ENCODE measurements around the gene RFWD3. TPM values are rescaled to one million over a fixed set of nuclear protein-coding genes. Genes with fewer than 3 reads are reported as not detected.

Gene RFWD3
- total and polyA plus RNA-seq, 4 experiments from 2014 or later = 12.3 to 64.7 (median 39.9) TPM

- H3K9me3 Mint-ChIP-seq = no peaks in the 10 kb centered on the region
- Histone ChIP-seq H3K4me1 (ENCODE audit: insufficient read depth, low read length) (no peaks in the 10 kb centered on the region), H3K27ac (ENCODE audit: low read depth, low read length) (no peak overlapping the region), H3K36me3 (ENCODE audit: insufficient read depth, low read length) (no peaks in the 10 kb centered on the region), H3K4me3 (ENCODE audit: low read length in 2 of 2) (no peak overlapping the region), H3K9me3 (ENCODE audit: control insufficient read depth in 1 of 2, low read length in 2 of 2) (no peaks in the 10 kb centered on the region), H3K27me3 (ENCODE audit: insufficient read depth, low read length) (no peaks in the 10 kb centered on the region)
- no peak overlapping the region for H3K4me3 Mint-ChIP-seq
- DNase-seq = peak; percentile 70 to 79 (median 78)
- intact Hi-C loops (cut with micrococcal nuclease) = loop anchor here (1.0 to 5.0 kb wide), 5 partner anchors 8 to 402 kb away; no protein-coding TSS in a partner anchor
- H3K36me3 Mint-ChIP-seq = no peaks in the 10 kb centered on the region
- H3K27ac Mint-ChIP-seq = peak overlapping the region in 5 of 7 donors; percentile 44 to 93 (median 58)
- POLR2A ChIA-PET (ENCODE audit: partially characterized antibody) = interaction anchor here (1.1 kb wide), 1 partner anchor 9 kb away, joined by 8 read pairs; the partner anchor contains the start of gene MLKL
- CTCF ChIA-PET (ENCODE audit: partially characterized antibody) = interaction anchor here (0.9 to 6.6 kb wide), 7 partner anchors 11 to 402 kb away, joined by 3 to 83 read pairs (median 4); partner anchors contain the start of gene MLKL
- H3K4me1 Mint-ChIP-seq = peaks cover 4 to 6% (median 6%) of the 10 kb centered on the region in 4 donors
- no peaks in the 10 kb centered on the region for H3K27me3 Mint-ChIP-seq
These were observed 42.8 kb upstream of the RFWD3 start for GRCh38 chr16:74709441-74709877.

- DNase-seq = peak; percentile 43 to 72 (median 44)
- H3K27me3 Mint-ChIP-seq = no peaks in the 10 kb centered on the region
- peaks cover 44% of the 10 kb centered on the region for H3K4me1 ChIP-seq (ENCODE audit: insufficient read depth, low read length)
- intact Hi-C loops (cut with micrococcal nuclease) = loop anchor here (1.0 kb wide), 2 partner anchors 9 to 33 kb away; no protein-coding TSS in a partner anchor
- H3K4me3 ChIP-seq (ENCODE audit: low read length in 2 of 2) = peak within 1 kb of the TSS; percentile 84 to 90
- H3K27ac ChIP-seq (ENCODE audit: low read depth, low read length) = peak within 1 kb of the TSS; percentile 76
- peaks cover 7 to 20% of the 10 kb centered on the region in 2 donors for H3K36me3 Mint-ChIP-seq
- H3K4me1 Mint-ChIP-seq = peaks cover 38 to 64% (median 50%) of the 10 kb centered on the region in 4 donors
- ChIA-PET CTCF (ENCODE audit: partially characterized antibody) (interaction anchor here (0.6 to 8.2 kb wide), 9 partner anchors 11 to 765 kb away, joined by 3 to 70 read pairs (median 4); partner anchors contain the start of gene RFWD3), POLR2A (ENCODE audit: partially characterized antibody) (interaction anchor here (0.6 to 3.1 kb wide), 14 partner anchors 9 to 949 kb away, joined by 3 to 54 read pairs (median 6); partner anchors contain the start of genes CFDP1, FA2H, GLG1 and KARS1)
- no peaks in the 10 kb centered on the region for H3K9me3 ChIP-seq (ENCODE audit: control insufficient read depth in 1 of 2, low read length in 2 of 2)
- no peaks in the 10 kb centered on the region for H3K36me3 ChIP-seq (ENCODE audit: insufficient read depth, low read length)
- H3K4me3 Mint-ChIP-seq = peak within 1 kb of the TSS; percentile 94 to 100 (median 99)
- H3K27ac Mint-ChIP-seq = peak within 1 kb of the TSS; percentile 93 to 99 (median 97)
- no peaks in the 10 kb centered on the region for H3K9me3 Mint-ChIP-seq
- no peaks in the 10 kb centered on the region for H3K27me3 ChIP-seq (ENCODE audit: insufficient read depth, low read length)
These were observed 34.0 kb upstream of the RFWD3 start, which contains the start of gene MLKL for GRCh38 chr16:74700438-74701225. Gene MLKL (minus strand): TSS chr16:74700862. CDS start chr16:74695757, 5,105 bp downstream.

GRCh38 chr16:74700116-74700437, 33.4 kb upstream of the RFWD3 start:
- peaks cover 44% of the 10 kb centered on the region for H3K4me1 ChIP-seq (ENCODE audit: insufficient read depth, low read length)
- CTCF ChIA-PET (ENCODE audit: partially characterized antibody) = interaction anchor here (1.5 to 8.2 kb wide), 6 partner anchors 12 to 499 kb away, joined by 4 to 70 read pairs (median 8); partner anchors contain the start of gene RFWD3
- peak overlapping the region; percentile 94 to 100 (median 99) for H3K4me3 Mint-ChIP-seq
- peaks cover 4% of the 10 kb centered on the region for H3K36me3 ChIP-seq (ENCODE audit: insufficient read depth, low read length)
- POLR2A ChIA-PET (ENCODE audit: partially characterized antibody) = interaction anchor here (0.6 to 3.1 kb wide), 12 partner anchors 9 to 950 kb away, joined by 3 to 54 read pairs (median 6); partner anchors contain the start of genes CFDP1, FA2H, GLG1 and KARS1
- H3K4me1 Mint-ChIP-seq = peaks cover 40 to 69% (median 54%) of the 10 kb centered on the region in 4 donors
- peak in 3 of 5 donors; percentile 21 to 45 (median 23) for DNase-seq
- H3K9me3 ChIP-seq (ENCODE audit: control insufficient read depth in 1 of 2, low read length in 2 of 2) = no peaks in the 10 kb centered on the region
- peaks cover 13 to 25% of the 10 kb centered on the region in 2 donors for H3K36me3 Mint-ChIP-seq
- no peaks in the 10 kb centered on the region for H3K9me3 Mint-ChIP-seq
- peak overlapping the region; percentile 93 to 99 (median 97) for H3K27ac Mint-ChIP-seq
- peak overlapping the region; percentile 76 for H3K27ac ChIP-seq (ENCODE audit: low read depth, low read length)
- intact Hi-C loops (cut with micrococcal nuclease) = no loop called here
- peak overlapping the region; percentile 84 to 90 for H3K4me3 ChIP-seq (ENCODE audit: low read length in 2 of 2)
- H3K27me3 ChIP-seq (ENCODE audit: insufficient read depth, low read length) = no peaks in the 10 kb centered on the region
- no peaks in the 10 kb centered on the region for H3K27me3 Mint-ChIP-seq

- Mint-ChIP-seq H3K27ac (peak overlapping the region; percentile 44 to 93 (median 86)), H3K9me3 (no peaks in the 10 kb centered on the region), H3K4me1 (peaks cover 40 to 69% (median 54%) of the 10 kb centered on the region in 4 donors), H3K4me3 (peak overlapping the region; percentile 87 to 99 (median 98)), H3K36me3 (peaks cover 13 to 26% of the 10 kb centered on the region in 2 donors), H3K27me3 (no peaks in the 10 kb centered on the region)
- Histone ChIP-seq H3K4me3 (ENCODE audit: low read length in 2 of 2) (peak overlapping the region; percentile 42 to 55), H3K27me3 (ENCODE audit: insufficient read depth, low read length) (no peaks in the 10 kb centered on the region), H3K9me3 (ENCODE audit: control insufficient read depth in 1 of 2, low read length in 2 of 2) (no peaks in the 10 kb centered on the region), H3K4me1 (ENCODE audit: insufficient read depth, low read length) (peaks cover 44% of the 10 kb centered on the region), H3K36me3 (ENCODE audit: insufficient read depth, low read length) (peaks cover 5% of the 10 kb centered on the region), H3K27ac (ENCODE audit: low read depth, low read length) (peak overlapping the region; percentile 76)
- POLR2A ChIA-PET (ENCODE audit: partially characterized antibody) = interaction anchor here (1.2 to 3.1 kb wide), 8 partner anchors 8 to 950 kb away, joined by 4 to 54 read pairs (median 8); partner anchors contain the start of genes FA2H, GLG1 and RFWD3
- intact Hi-C loops (cut with micrococcal nuclease) = loop anchor here (5.0 kb wide), 1 partner anchor 288 kb away; the partner anchor contains the start of gene WDR59
- DNase-seq = no peak
- CTCF ChIA-PET (ENCODE audit: partially characterized antibody) = interaction anchor here (1.7 to 8.2 kb wide), 5 partner anchors 12 to 163 kb away, joined by 4 to 70 read pairs (median 12); partner anchors contain the start of gene RFWD3
These were observed 33.0 kb upstream of the RFWD3 start for GRCh38 chr16:74699666-74700065.

- H3K27me3 Mint-ChIP-seq = no peaks in the 10 kb centered on the region
- DNase-seq = no peak
- intact Hi-C loops (cut with micrococcal nuclease) = loop anchor here (5.0 kb wide), 1 partner anchor 289 kb away; the partner anchor contains the start of gene WDR59
- H3K9me3 ChIP-seq (ENCODE audit: control insufficient read depth in 1 of 2, low read length in 2 of 2) = no peaks in the 10 kb centered on the region
- ChIA-PET CTCF (ENCODE audit: partially characterized antibody) (interaction anchor here (0.9 to 8.2 kb wide), 7 partner anchors 10 to 164 kb away, joined by 3 to 70 read pairs (median 5); partner anchors contain the start of gene RFWD3), POLR2A (ENCODE audit: partially characterized antibody) (no interaction called here)
- peak overlapping the region; percentile 48 for H3K27ac ChIP-seq (ENCODE audit: low read depth, low read length)
- H3K4me1 ChIP-seq (ENCODE audit: insufficient read depth, low read length) = peaks cover 44% of the 10 kb centered on the region
- H3K4me3 Mint-ChIP-seq = peak overlapping the region; percentile 82 to 99 (median 96)
- no peaks in the 10 kb centered on the region for H3K9me3 Mint-ChIP-seq
- H3K36me3 ChIP-seq (ENCODE audit: insufficient read depth, low read length) = peaks cover 5% of the 10 kb centered on the region
- peaks cover 19 to 35% of the 10 kb centered on the region in 2 donors for H3K36me3 Mint-ChIP-seq
- H3K27ac Mint-ChIP-seq = peak overlapping the region; percentile 87 to 93 (median 90)
- H3K4me3 ChIP-seq (ENCODE audit: low read length in 2 of 2) = no peak overlapping the region
- H3K4me1 Mint-ChIP-seq = peaks cover 40 to 76% (median 57%) of the 10 kb centered on the region in 4 donors
- H3K27me3 ChIP-seq (ENCODE audit: insufficient read depth, low read length) = no peaks in the 10 kb centered on the region
These were observed 31.5 kb upstream of the RFWD3 start for GRCh38 chr16:74698222-74698621.

GRCh38 chr16:74695450-74696422, 29.1 kb upstream of the RFWD3 start:
- Mint-ChIP-seq H3K27ac (peak overlapping the region; percentile 53 to 90 (median 84)), H3K36me3 (peaks cover 39 to 55% of the 10 kb centered on the region in 2 donors), H3K4me1 (peaks cover 31 to 66% (median 48%) of the 10 kb centered on the region in 4 donors), H3K27me3 (no peaks in the 10 kb centered on the region), H3K9me3 (no peaks in the 10 kb centered on the region), H3K4me3 (peak overlapping the region; percentile 79 to 88 (median 86))
- Histone ChIP-seq H3K9me3 (ENCODE audit: control insufficient read depth in 1 of 2, low read length in 2 of 2) (no peaks in the 10 kb centered on the region), H3K27ac (ENCODE audit: low read depth, low read length) (peak overlapping the region; percentile 0), H3K36me3 (ENCODE audit: insufficient read depth, low read length) (peaks cover 20% of the 10 kb centered on the region), H3K4me3 (ENCODE audit: low read length in 2 of 2) (peak overlapping the region; percentile 24 to 46), H3K27me3 (ENCODE audit: insufficient read depth, low read length) (no peaks in the 10 kb centered on the region), H3K4me1 (ENCODE audit: insufficient read depth, low read length) (peaks cover 34% of the 10 kb centered on the region)
- intact Hi-C loops (cut with micrococcal nuclease) = loop anchor here (5.0 kb wide), 1 partner anchor 292 kb away; the partner anchor contains the start of gene WDR59
- POLR2A ChIA-PET (ENCODE audit: partially characterized antibody) = interaction anchor here (2.8 kb wide), 1 partner anchor 29 kb away, joined by 22 read pairs; the partner anchor contains the start of gene RFWD3
- CTCF ChIA-PET (ENCODE audit: partially characterized antibody) = interaction anchor here (0.9 to 8.2 kb wide), 3 partner anchors 16 to 167 kb away, joined by 3 to 70 read pairs (median 5); no protein-coding TSS in a partner anchor
- DNase-seq = peak; percentile 63 to 72 (median 67)

All from CD4-positive, alpha-beta memory T cell (primary cell).